Upper lobe of right lung (tissue), 1 donor: ENCODE data around the gene MPC1L. TPM values are rescaled to one million over a fixed set of nuclear protein-coding genes. Genes with fewer than 3 reads are reported as not detected.

ENCODE experiments used
- ATAC-seq: fragments of 200-7000 bp; cut with Tn5 transposase; one replicate; pipeline ENCODE4 v1.9.1; 2020; ENCODE audit warnings: mild to moderate bottlenecking, moderate library complexity
- DNase-seq: peaks from one replicate; pipeline ENCODE4 v3.0.0-alpha.2; 2020
- H3K27ac ChIP-seq: fragments of 200-600 bp; one replicate; pipeline ENCODE4 v1.8.0; 2022
- H3K27me3 ChIP-seq: fragments of 200-600 bp; one replicate; pipeline ENCODE4 v1.8.0; 2022; ENCODE audit warnings: mild to moderate bottlenecking
- H3K36me3 ChIP-seq: fragments of 200-600 bp; one replicate; pipeline ENCODE4 v1.8.0; 2022
- H3K4me1 ChIP-seq: fragments of 200-600 bp; one replicate; pipeline ENCODE4 v1.8.0; 2022
- H3K4me3 ChIP-seq: fragments of 200-600 bp; one replicate; pipeline ENCODE4 v1.8.0; 2022; ENCODE audit warnings: mild to moderate bottlenecking
- H3K9me3 ChIP-seq: fragments of 200-600 bp; one replicate; pipeline ENCODE4 v1.8.0; 2022
- intact Hi-C: fragments of 100-400 bp; cut with DNase I; formaldehyde crosslinking; loops from one replicate; pipeline ENCODE4 v1.11.0; 2022
- total RNA-seq: library from RNA; stranded (reverse); fragmentation: NEBNext Ultra II Directional; extraction: Animal tissue kit (Norgen Biotek cat#: 25700); gene quantifications from one replicate; pipeline ENCODE4 v1.2.1, GENCODE V29; 2021
- TF ChIP-seq, protein P1 (sequence below): fragments of 200-600 bp; IDR thresholded peaks from one replicate; pipeline ENCODE4 v1.8.0; 2022; ENCODE audit warnings: antibody characterized with exemption
- donor health status: DM: no; HTN: yes; CAD: no; lungs with severe emphysema.

Gene MPC1L
- total RNA-seq, 1 donor from 2014 or later = not detected

DNA sequence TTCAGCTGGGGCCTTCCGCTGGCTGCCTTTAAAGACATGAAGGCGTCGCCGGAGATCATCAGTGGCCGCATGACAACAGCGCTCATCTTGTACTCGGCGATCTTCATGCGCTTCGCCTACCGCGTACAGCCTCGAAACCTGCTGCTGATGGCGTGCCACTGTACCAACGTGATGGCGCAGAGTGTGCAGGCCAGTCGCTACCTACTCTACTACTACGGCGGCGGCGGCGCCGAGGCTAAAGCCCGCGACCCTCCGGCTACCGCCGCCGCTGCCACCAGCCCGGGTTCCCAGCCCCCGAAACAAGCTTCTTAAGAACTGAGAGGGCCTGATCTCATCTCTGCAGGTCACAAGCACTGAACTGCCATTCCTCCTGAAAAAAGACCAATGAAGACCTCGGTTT, 437 bp downstream of the MPC1L start:
- H3K9me3 ChIP-seq = no peaks in the 10 kb centered on the region
- H3K27me3 ChIP-seq = no peaks in the 10 kb centered on the region
- H3K27ac ChIP-seq = no peak overlapping the region
- intact Hi-C loops = no loop called here
- TF ChIP-seq, protein P1, sequence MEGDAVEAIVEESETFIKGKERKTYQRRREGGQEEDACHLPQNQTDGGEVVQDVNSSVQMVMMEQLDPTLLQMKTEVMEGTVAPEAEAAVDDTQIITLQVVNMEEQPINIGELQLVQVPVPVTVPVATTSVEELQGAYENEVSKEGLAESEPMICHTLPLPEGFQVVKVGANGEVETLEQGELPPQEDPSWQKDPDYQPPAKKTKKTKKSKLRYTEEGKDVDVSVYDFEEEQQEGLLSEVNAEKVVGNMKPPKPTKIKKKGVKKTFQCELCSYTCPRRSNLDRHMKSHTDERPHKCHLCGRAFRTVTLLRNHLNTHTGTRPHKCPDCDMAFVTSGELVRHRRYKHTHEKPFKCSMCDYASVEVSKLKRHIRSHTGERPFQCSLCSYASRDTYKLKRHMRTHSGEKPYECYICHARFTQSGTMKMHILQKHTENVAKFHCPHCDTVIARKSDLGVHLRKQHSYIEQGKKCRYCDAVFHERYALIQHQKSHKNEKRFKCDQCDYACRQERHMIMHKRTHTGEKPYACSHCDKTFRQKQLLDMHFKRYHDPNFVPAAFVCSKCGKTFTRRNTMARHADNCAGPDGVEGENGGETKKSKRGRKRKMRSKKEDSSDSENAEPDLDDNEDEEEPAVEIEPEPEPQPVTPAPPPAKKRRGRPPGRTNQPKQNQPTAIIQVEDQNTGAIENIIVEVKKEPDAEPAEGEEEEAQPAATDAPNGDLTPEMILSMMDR = no peak
- ATAC-seq (no peak), DNase-seq (no peak)
- H3K4me3 ChIP-seq = no peak overlapping the region
- peaks cover 5% of the 10 kb centered on the region for H3K36me3 ChIP-seq
- no peaks in the 10 kb centered on the region for H3K4me1 ChIP-seq

DNA sequence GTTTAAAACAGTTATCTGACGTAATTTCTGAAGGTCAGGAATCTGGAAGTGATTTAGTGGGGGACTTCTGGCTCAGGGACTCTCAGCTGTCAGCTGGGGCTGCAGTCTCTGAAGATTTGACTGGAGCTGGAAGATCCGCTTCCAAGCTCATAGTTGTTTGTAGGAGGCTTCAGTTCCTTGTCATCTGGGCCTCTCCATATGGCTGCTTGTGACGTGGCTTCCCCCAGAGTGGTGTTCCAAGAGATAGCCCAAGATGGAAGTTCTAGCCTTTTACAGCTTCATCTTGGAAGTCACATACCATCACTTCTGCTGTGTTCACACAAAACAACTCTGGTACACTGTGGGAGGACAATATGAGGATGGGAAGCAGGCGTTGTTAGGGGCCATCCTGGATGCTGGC, 2.1 kb downstream of the MPC1L start:
- ATAC-seq = no peak
- no peaks in the 10 kb centered on the region for H3K4me1 ChIP-seq
- H3K27me3 ChIP-seq = no peaks in the 10 kb centered on the region
- peaks cover 22% of the 10 kb centered on the region for H3K36me3 ChIP-seq
- DNase-seq = no peak
- no peaks in the 10 kb centered on the region for H3K9me3 ChIP-seq
- no peak overlapping the region for H3K4me3 ChIP-seq
- intact Hi-C loops = no loop called here
- TF ChIP-seq, protein P1 = no peak
- H3K27ac ChIP-seq = no peak overlapping the region

DNA sequence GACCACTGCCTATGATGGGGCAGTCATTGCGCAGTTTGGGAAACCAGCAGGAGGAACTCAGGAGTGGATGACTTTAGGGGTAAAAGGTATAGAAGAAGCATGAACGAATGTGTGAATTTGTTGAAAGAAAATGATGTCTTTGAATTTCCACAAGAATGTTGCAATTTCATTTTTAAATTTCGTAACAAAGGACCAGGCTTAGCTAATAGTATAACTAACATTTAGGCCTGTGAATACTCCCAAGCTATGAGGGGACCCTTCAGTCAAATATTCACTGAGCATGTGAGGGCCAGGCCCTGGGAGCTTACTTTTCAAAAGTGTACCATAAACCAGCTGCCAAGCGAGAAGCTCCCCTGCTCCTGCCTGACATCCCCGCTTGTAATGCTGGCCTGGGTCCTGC, 5.3 kb downstream of the MPC1L start:
- no peaks in the 10 kb centered on the region for H3K9me3 ChIP-seq
- H3K4me3 ChIP-seq = no peak overlapping the region
- H3K36me3 ChIP-seq = peaks cover 31% of the 10 kb centered on the region
- no peaks in the 10 kb centered on the region for H3K4me1 ChIP-seq
- DNase-seq = no peak
- intact Hi-C loops = no loop called here
- ATAC-seq = no peak
- H3K27me3 ChIP-seq = no peaks in the 10 kb centered on the region
- TF ChIP-seq, protein P1 = no peak
- H3K27ac ChIP-seq = no peak overlapping the region

DNA sequence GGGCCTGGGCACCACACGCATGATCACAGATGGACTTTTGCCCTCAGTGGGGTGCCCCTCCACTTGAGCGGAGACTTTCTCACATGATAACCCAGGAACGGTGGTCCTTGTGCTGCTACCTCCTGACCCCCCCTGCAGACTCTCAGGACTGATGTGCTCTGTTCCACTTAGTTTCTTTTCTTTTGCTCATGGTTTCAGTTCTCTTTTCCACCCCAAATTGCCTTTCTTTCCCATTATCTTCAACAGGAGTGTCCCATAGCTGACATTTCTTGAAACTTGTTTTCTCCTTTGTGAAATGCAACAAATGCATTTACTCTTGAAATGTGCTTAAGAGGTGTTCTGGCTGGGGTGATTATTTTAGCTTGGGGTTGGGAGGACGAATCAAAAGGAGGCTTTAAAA, 9.0 kb downstream of the MPC1L start:
- DNase-seq (no peak), ATAC-seq (no peak)
- H3K36me3 ChIP-seq = peaks cover 64% of the 10 kb centered on the region
- TF ChIP-seq, protein P1 = no peak
- H3K27me3 ChIP-seq = no peaks in the 10 kb centered on the region
- H3K4me1 ChIP-seq = no peaks in the 10 kb centered on the region
- intact Hi-C loops = no loop called here
- H3K9me3 ChIP-seq = no peaks in the 10 kb centered on the region
- no peak overlapping the region for H3K4me3 ChIP-seq
- no peak overlapping the region for H3K27ac ChIP-seq

DNA sequence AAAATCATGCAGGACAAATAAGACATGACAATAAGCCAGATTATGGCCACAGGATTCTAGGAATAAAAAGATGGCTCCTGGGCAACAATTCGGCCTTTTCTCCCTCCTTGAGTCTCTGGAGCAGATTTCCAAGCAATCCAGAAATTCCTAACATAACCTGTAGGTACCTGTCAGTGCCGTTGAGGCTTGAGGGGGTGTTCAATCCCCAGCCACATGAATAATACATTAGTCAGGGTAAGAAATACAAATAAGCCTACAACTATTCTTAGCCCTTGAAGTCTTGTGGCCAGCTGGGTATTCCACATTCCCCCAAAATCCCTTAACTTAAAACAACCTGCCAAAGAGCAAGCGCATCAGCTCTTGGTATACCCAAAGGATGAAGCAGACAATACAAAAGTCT, 14.5 kb downstream of the MPC1L start:
- Histone ChIP-seq H3K27me3 (no peaks in the 10 kb centered on the region), H3K9me3 (no peaks in the 10 kb centered on the region), H3K4me1 (peaks cover 3% of the 10 kb centered on the region), H3K27ac (no peak overlapping the region), H3K4me3 (no peak overlapping the region), H3K36me3 (peaks cover 54% of the 10 kb centered on the region)
- DNase-seq = no peak
- TF ChIP-seq, protein P1 = no peak
- ATAC-seq = no peak
- intact Hi-C loops = no loop called here

DNA sequence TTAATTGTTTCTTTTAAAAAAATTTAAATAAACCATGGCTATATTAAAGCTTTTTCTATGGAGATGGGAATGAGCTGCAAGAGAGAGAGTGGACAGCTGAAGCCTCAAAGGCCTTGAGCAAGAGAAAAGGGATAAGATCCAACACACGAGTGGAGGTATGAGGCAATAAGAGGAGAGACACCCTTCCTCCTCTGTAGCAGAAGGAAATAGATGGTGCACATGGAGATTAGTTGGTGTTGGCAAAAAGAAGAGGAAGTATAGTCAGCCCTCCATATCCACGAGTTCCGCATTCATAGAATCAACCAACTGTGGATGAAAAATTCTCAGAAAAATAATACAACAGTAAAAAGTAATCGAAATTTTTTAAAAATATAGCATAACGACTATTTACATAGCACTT, 20.9 kb downstream of the MPC1L start:
- DNase-seq = no peak

More for the DNA sequence above, 20.9 kb downstream of the MPC1L start:
- intact Hi-C loops = no loop called here
- Histone ChIP-seq H3K9me3 (no peaks in the 10 kb centered on the region), H3K27me3 (no peaks in the 10 kb centered on the region), H3K4me1 (peaks cover 16% of the 10 kb centered on the region), H3K4me3 (peak overlapping the region; percentile 48), H3K36me3 (no peaks in the 10 kb centered on the region), H3K27ac (peak overlapping the region; percentile 71)
- ATAC-seq = peak; percentile 53
- TF ChIP-seq, protein P1 = no peak
